DMS79 (cell line): ENCODE data around the gene C10orf71.

Experiments used
- DNase-seq: peaks from one replicate; lab custom pipeline; 2025; lab: John Stamatoyannopoulos, UW

Gene C10orf71

DNA sequence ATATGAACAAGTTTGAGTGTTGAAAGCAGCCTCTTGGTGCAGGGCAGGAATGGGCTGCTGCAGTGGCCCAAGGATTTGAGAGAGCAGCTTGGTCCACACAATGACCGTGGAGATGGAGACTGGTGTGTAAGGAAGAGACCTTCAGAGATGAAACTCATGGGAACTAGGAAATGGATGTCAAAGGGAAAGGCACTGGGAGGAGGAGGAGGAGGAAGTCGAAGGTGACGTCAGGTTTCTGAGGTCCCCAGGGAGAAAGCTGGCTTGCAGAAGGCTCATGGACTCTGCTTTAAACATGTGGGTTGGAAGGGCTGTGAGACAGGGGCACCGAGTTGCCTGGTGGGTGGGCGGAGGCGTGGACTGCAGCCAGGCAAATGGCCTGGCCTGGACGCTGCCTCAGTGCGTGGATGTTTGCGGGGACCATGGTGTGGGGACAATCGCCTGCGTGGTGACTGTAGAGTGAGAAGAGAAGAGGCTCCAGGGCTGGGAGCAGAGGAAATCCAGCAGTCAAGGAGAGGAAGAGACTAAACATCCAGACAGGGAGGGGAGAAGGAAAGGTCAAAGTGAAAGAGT lies 14.6 kb downstream of the C10orf71 start:
- no peak for DNase-seq

DNA sequence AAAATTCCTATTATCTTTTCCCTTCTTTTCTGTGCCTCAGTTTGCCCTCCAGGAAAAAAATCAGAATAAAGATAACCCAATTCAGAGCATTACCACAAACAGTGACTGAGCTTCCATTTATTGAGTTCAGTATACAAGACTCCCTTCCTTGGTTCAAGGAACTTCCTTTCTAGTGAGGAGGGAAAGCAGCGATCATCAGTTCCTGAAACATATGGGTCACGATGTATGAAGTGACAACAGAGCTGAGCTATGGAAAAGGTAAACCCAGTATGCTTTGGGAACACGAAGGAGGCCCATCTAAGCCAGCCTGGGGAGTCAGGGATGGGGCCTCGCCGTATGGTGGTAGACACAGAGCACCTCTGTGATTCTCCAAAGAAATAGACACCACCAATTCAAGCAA lies 15.8 kb downstream of the C10orf71 start:
- DNase-seq = no peak

DNA sequence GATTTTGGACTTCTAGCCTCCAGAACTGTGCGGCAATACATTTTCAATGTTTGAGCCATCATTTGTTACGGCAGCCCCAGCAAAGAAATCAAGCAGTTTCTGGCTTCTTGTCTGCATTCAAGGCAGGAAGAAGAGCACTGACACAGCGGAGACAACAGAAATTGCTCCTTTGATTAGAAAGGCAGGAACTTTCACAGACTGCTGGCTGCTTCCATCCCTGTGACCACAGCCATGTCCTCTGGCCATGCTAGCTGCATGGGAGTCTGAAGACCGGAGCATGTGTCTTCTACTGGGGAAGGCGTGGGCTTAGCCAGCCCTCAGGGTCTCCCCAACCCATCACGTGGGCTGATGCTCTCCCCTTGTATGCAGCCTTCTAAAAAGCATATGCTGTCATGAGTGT lies 19.1 kb downstream of the C10orf71 start:
- no peak for DNase-seq

DNA sequence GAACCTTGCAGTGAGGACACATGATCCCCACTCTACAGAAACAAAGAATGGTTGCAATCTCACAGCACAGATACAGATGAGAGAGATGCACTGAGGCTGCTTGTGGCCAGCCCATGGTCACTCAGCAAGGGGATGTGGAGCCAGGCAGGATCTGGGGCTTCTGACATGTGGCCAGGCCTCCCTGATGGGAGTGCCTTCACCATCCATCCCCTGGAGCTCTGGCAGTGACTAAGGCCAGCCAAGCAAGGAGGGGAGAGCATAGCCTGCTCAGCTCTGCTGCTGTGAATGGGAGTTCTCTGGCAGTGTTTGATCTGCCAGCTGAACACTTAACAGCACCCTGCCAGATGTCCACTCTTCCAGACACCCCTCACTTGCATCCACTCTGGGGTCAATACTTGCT lies 19.8 kb downstream of the C10orf71 start:
- DNase-seq = no peak

DNA sequence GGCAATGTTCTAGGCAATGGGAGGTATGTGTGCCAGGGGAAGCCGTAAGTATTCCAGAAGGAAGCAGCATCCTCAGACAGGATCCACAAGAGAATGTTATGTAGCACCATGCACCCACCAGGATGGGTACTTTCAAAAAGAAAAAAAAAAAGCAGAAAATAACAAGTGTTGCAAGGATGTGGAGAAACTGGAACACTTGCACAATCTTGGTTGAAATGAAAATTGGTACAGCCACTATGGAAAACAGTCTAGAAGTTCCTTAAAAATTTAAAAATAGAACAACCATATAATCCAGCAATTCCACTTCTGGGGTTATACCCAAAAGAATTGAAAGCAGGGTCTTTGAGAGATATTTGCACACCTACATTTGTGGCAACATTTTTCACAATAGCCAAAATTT lies 20.2 kb downstream of the C10orf71 start:
- DNase-seq = no peak

DNA sequence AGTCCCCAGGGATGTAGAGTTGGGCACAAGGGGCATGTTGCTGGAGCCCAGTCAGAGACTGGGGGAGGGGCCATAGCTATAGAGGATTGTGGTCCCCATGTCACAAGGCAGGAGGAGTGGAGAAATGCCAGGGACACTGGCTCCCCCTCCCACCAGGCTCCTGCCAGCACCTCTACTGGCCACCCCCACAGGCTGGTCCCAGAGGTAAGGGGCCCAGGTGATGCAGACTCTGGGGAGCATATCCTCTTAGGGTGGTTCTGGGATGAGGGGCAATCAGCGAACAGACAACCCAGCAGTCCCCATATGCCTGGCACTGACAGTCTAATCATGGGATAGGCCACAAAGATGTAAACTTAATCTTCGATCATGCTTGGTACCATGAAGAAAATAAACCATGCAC lies 21.2 kb downstream of the C10orf71 start:
- no peak for DNase-seq

DNA sequence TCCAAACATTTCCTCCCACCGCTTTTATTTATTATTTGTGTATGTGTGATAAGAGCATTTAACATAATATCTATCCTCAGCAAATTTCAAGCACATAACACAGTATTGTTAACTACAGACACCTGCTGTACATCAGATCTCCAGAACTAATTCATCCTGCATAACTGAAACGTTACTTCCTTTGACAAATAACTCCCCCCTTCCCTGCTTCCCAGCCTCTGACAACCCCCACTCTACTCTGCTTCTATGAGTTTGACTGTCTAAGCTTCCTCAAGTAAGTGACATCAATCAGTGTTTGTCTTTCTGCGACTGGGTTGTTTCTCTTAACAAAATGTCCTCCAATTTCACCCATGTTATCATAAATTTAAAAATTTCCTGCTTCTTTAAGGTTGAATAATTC lies 22.1 kb downstream of the C10orf71 start:
- DNase-seq = no peak

DNA sequence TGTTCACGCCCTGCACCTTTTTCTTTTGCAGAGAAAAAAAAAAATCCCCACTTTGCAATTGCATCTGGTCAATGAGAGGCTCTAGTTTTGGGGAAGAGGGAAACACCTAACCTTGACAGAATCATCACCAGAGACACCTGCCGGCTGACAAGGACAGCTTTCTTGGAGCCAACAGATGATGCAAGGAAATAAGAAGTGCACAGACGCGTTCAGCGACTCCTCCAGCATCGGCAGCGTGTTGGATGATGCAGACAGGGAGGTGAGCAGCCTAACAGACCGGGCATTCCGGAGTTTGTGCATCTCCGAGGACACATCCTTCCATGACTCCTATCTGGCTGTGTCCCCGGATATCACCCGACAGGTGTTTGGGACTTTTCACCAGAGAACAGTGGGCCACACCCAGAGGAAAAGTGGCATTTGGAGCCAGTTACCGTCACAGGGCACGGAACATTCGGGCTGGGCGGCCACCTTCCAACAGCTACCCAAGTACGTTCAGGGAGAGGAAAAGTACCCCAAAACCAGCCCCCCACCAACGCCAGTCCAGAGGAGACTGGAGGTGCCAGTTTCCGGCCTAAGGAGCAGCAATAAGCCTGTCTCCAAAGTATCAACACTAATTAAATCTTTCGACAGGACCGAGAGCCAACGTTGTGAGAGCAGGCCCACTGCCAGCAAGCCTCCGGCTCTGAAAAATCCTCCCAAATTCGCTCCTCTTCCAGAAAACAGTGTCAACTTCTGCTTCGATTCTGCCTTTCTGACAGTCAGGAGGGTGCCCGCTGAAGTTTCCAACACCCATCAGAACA lies 23.6 kb downstream of the C10orf71 start:
- DNase-seq = no peak

DNA sequence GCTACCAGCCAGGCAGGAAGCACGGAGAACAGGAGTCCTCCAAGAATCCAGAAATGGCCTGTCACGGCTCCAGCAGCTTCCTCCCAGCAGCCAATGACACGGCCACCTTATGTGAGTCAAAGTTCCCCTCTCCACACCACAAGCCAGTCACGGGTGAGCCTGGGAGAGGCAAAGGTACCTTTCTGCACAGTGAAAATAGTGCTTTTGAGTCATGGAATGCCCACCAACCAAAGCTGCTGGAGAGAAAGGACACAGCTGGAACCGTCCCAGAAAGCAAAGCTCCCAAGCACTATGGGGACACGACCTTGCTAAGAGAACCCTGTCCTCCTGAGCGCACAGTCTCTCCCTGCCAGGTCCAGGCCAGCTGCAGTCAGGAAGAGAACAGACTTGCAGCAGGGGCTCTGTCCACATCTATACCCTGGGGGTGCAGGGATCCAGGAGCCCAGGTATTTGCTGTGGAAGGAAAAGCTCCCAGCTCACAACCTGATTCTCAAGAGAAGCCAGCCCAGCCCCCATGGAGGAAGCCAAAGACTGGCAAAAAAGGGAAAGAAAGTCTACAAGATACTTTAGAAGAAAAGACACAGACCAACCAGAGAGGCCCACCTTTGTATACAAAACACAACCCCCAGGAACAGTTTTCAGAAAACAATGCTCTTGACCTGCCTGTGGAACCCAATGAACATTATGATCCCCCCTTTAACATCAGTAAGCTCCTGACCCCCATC lies 24.4 kb downstream of the C10orf71 start:
- no peak for DNase-seq

DNA sequence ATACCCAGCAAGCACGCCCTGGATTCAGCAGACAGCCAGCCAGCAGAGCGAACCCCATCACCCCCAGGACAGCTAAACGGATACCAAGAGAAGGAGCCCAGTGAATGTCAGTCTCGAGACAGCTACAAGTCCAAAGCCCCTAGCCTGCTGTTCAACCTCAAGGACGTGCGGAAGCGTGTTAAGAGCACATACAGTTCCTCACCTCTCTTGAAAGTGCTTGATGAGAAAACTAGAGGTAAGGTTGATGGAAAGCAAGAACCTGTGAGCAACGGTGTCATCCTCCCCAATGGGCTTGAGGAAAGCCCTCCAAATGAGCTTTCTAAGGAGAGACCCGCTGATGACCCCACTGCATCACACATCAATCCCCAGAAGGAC lies 24.9 kb downstream of the C10orf71 start:
- no peak for DNase-seq

DNA sequence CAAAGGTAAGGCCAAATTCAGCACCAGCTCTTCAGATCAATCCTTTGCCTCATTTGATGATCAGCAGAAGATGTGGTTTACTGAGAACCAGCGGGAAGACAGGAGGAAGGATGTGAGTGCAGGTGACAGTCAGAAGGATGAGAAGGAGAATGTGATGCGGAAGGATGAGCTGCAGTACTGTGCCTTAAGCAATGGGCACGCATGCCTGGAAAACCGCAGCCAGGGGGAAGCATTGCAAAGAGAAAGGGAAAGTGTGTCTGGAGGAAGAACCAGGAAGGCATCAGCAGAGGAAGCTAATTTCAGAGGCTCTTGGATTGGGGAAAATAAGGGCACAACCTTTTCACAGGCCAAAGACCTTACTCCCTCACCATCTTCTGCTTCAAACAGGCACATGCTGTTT lies 25.7 kb downstream of the C10orf71 start:
- no peak for DNase-seq

DNA sequence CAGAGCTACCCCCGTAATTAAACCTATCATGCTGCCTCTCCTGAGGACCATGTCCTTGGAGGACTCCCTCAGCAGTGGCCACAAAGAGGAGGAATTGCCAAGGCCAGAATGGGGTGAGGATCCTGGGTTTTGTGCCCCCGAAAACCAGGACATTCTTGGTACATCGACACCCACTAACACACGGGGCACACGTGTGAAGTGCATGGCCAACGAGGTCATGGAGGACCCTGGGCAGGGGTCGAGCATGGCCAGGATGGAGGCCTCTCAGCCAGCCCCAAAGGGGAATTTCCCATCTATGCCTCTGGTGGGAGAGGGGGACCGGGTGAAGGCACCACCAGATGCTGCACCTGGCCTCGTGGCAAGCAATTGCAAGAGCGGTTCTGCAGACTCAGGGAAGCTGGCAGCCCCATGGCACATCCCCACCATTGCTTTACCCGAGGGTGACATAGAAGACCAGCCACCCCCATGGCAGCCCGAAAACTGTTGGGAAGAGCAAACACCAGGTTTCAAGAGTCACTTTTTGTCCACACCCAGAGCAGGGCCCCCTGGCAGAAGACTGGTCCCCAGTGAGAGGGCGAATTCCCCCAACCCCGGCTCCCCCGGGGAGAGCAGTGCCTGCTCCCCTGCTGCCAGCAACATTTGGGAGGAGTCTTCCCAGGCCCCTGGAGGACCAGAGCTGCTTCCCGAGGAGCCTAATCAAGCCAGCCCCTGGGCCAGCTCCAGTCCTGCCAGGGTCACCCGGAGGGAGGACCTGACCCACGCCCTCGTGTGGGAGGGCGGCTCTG lies 26.4 kb downstream of the C10orf71 start:
- DNase-seq = no peak

DNA sequence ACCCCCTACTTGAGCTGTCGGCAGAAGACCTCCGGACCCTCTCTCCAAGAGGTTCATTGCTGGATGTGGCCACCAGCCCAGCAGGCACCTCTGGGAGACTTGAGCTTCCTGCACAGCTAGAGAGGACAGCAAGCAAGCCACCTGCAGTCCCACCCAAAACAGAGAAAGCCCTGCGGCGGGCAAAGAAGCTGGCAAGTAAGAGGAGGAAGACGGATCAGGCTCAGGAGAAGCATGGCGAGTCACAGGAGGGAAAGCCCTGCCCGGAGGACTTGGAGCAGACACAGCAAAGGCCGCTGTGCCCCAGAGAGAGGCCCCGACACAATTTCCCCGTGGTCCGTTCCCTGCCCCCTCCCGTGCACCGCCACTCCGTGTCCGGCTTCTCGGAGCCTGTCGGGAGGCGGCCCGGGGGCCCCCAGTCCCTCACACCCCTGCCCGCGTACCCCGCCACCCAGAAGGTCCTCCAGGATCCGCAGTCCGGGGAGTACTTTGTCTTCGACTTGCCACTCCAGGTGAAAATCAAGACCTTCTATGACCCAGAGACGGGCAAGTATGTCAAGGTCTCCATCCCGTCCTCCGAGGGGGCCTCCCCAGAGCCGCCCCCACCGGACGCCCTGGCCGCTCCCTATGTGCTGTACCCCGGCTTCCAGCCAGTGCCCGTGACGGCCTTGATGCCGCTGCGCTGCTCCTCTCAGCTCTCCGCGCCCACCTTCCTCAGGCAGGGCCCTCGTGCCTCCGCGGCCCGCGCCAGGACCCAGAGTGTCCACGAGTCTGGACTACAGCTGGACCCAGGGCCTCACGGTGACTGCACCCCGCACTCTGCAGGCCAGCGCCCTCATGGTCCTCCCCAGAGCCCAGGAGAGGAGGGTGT lies 27.2 kb downstream of the C10orf71 start:
- no peak for DNase-seq

DNA sequence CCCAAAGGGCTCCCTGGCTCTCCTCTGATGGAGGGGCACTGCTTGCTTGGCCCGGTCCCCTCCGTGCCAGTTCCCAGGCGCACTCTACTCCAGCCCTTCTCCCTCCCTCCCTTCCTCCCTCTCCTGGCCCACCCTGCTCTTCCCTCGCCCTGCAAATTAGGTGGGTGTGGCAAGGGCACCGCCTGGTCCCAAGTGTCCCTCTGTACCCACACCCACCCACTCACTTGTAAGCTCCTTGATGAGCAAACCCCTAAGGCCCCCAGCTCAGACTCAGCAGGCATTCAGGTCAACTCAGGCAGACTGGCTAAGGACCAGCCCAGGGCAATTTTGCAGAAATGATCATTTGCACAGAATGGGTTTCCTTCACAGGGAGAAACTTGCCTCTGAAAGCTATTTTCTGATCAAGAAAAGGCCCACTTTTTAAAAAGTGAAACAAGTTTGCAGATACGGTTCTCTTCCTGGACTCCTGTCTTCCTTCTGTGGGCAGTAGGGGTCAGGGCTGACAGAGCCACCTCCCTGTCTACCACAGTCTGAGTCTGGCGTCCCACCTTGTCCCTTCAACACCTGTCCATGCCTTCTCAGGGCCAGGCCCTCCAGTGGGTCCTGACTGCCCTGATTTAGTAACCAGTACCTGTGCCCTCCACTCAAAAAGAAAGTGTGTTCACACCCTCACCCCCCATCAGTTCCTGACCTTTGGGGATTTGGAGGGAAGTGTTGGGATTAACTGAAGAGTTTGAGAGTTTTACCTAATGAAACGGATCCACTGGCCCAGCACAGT lies 28.3 kb downstream of the C10orf71 start:
- DNase-seq = no peak

DNA sequence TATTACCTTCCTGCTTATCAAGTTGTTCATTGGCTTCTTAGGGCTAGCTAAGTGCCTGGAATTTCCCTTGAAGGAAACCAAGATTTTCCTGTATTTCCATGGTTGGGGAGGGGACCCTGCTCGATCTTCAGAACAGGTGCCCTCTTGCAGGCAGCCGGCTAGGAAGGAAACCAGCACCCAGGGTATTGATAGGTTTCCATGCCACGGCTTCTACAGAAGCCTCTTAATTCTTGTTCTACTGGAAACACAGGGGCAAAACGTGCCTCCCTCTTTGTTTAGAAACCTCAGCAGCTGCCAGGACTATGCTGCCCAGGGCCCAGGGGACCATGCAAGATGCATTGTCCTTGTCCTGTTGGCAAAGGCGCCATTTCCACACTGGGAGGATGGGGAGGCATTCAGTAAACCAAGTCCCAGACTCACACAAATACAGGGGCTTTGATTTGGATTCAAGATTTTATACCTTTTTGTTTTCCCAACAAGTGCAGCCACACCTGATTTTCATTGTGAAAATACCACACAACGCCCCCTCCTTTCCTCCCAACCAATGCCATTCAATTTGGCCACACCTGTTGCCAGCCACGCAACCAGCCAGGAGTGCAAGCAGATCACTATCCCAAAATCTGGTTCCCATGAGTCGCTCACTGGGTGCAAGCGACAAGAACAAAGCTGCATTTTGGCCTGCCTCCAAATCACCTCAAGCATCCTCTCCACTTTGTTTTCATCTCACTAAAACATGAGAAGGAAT lies 29.6 kb downstream of the C10orf71 start:
- no peak for DNase-seq

DNA sequence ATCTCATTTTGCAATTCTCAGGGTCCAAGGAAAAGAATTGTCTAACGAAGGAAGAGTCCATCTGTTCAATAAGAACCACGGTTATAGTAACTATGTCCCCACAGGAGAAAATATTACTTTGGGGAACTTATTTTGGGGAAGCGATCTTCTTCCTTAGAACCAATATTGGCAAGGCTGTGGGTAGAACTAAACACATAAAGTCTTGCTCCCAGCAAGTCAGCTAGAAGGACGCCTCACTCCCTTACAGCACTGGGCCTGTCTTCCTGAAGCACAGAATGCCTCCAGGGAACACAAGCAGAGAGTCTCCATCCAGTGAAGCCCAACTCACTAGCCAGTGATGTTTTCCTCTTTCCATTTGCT lies 30.2 kb downstream of the C10orf71 start:
- DNase-seq = no peak

DNA sequence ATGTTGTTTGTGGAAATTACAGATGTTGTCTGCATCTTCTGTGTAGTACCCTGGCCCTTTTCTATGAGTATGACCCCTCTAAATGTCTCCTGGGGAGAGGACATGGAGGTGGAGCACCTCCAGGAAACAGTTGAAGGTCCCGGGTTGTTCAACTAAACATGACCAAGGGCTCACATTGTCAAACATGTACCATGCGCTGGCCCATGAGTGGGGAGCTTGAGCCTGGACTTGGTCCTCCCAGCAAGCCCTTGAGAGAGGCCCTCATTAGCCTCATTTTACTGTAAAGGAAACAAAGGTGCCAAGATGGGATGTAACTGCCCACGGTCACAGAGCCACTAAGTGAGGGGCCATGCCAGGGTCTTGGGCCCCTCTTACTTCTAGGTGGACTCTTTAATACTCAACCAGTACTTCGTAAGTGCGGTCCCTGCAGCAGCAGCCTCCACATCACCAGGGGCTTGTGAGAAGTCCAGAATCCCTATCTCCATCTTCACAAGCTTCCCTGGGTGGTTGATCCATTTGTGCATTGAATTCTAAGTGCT lies 31.2 kb downstream of the C10orf71 start:
- no peak for DNase-seq

DNA sequence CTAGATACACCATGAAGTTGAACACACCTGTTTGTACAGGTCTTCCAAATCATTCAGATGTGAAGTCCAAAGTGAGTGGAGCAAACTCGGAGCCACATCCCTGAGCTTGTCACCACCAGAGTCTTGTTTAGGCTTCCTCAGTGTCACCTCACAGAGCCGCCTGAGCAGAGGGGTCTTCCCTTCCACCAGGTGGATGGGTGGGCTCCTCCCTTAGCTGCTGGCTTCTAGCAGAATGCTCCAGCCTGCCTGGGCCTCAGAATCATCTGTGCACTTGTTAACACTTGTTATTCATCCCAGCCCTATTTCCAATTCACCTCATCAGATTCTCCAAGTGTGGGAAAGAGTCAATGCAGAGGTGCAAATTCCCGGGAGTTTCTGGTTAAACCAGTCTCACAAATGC lies 32.5 kb downstream of the C10orf71 start:
- DNase-seq = no peak

DNA sequence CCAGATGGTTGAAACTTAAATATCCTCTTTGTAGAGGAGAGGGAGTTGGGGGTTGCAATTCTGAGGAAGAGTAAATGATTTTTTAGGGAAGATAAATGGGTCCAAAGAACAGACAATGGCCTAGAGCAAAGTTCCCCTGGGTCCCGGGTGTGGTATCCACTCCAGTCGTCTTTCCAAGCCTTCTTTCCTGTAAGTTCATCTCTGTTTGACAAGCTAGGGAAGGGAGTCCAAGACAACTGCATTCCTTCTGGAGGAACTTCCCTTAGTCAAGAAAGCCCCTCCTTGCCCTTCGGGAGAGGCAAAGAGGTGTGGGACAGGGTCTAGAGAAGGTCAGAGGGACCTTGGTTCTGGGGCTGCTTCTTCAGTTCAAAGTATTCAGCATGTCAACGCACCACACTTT lies 33.4 kb downstream of the C10orf71 start:
- DNase-seq = no peak

DNA sequence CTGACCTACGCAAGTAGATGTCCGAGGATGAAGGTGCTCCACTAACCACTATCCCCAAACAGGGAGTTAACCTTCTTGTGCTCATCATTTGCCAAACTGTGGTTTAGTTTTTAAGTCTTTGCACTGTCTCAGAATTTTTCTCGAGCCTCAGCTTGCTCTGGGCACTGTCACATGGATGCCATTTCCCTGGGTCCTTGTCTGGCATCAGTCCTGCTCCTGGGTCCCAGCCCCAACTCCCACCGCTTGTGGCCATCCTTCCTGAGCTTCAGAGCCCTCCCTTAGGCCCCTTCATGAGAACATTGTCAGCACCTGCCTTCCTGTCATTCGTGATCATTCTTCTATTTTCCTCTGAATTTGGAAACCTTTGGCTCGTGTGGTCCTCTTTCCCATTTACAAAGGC lies 33.8 kb downstream of the C10orf71 start:
- DNase-seq = no peak
